AG09309 (cell line): ENCODE data around the gene ZNF438.
"Not testable (repeated sequence)": the region's sequence is repeated elsewhere in the genome, so short reads cannot be mapped to it uniquely, and the experiment has no call there.

ENCODE experiments used
- DNase-seq: peaks from one replicate; pipeline ENCODE4 v3.0.0-alpha.2; 2010; ENCODE audit warnings: low read depth
- H3K4me3 ChIP-seq: 2 replicates; pipeline ENCODE4 v1.5.1; 2011; ENCODE audit warnings: mild to moderate bottlenecking, low read depth, low read length, moderate library complexity; ENCODE audit not compliant: control insufficient read depth
- TF ChIP-seq, protein P1 (sequence below): IDR thresholded peaks from 2 replicates; pipeline ENCODE4 v1.5.1; 2011; ENCODE audit warnings: mild to moderate bottlenecking, low read depth, low read length, inconsistent platforms; ENCODE audit not compliant: insufficient read depth, control insufficient read depth; ENCODE audit errors: missing control alignments

The ZNF438 gene

GRCh38 chr10:30935078-30935477 lies 96.6 kb downstream of the ZNF438 start:
- no peak overlapping the region for H3K4me3 ChIP-seq
- DNase-seq = no peak
- TF ChIP-seq, protein P1, sequence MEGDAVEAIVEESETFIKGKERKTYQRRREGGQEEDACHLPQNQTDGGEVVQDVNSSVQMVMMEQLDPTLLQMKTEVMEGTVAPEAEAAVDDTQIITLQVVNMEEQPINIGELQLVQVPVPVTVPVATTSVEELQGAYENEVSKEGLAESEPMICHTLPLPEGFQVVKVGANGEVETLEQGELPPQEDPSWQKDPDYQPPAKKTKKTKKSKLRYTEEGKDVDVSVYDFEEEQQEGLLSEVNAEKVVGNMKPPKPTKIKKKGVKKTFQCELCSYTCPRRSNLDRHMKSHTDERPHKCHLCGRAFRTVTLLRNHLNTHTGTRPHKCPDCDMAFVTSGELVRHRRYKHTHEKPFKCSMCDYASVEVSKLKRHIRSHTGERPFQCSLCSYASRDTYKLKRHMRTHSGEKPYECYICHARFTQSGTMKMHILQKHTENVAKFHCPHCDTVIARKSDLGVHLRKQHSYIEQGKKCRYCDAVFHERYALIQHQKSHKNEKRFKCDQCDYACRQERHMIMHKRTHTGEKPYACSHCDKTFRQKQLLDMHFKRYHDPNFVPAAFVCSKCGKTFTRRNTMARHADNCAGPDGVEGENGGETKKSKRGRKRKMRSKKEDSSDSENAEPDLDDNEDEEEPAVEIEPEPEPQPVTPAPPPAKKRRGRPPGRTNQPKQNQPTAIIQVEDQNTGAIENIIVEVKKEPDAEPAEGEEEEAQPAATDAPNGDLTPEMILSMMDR = no peak

GRCh38 chr10:30931094-30931493 lies 100.6 kb downstream of the ZNF438 start:
- no peak overlapping the region for H3K4me3 ChIP-seq
- TF ChIP-seq, protein P1 = no peak
- no peak for DNase-seq

DNA sequence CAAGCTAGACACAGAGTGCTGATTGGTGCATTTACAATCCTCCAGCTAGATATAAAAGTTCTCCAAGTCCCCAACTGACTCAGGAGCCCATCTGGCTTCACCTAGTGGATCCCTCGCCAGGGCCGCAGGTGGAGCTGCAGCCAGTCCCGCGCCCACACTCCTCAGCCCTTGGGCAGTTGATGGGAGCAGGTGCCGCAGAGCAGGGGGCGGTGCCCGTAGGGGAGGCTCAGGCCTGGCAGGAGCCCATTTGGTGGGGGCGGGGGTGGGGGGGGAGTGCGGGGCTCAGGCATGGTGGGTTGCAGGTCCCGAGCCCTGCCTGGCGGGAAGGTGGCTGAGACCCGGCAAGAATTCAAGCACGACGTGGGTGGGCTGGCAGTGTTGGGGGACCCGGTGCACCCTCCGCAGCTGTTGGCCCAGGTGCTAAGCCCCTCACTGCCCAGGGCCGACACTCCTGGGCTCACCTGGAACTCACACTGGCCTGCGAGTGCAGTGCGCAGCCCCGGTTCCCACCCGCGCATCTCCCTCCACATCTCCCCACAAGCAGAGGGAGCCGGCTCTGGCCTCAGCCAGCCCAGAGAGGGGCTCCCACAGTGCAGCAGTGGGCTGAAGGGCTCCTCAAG lies 101.7 kb downstream of the ZNF438 start:
- no peak overlapping the region for H3K4me3 ChIP-seq
- DNase-seq = no peak
- TF ChIP-seq, protein P1 = no peak

GRCh38 chr10:30929311-30929729 lies 102.3 kb downstream of the ZNF438 start:
- not testable (repeated sequence) for DNase-seq, H3K4me3 ChIP-seq

GRCh38 chr10:30928742-30929141 lies 102.9 kb downstream of the ZNF438 start:
- DNase-seq = no peak
- no peak overlapping the region for H3K4me3 ChIP-seq
- TF ChIP-seq, protein P1 = no peak

DNA sequence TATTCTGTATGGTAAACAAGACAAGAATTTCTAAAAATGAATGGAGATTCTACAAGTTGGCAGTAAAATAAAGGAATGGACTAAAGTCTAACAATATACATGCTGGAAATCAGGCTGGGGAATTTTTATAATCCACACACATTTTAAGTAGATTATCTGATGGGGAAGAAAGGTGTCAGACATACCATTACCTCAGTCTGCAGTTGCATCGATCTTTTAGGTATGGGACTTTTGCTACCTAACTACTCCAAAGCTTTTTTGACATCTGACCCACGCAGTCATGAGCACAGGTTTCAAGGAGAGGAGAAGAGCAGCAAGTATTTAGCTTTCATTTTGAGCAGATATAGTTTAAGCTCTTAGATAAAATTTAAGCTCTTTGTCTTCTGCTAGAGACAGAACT lies 113.0 kb downstream of the ZNF438 start:
- H3K4me3 ChIP-seq = no peak overlapping the region
- DNase-seq = no peak
- TF ChIP-seq, protein P1 = no peak

GRCh38 chr10:30917789-30918188 lies 113.9 kb downstream of the ZNF438 start:
- H3K4me3 ChIP-seq = no peak overlapping the region
- DNase-seq = peak; percentile 3
- TF ChIP-seq, protein P1 = no peak
